HCT116 (cell line): Measurements from ENCODE around the gene PAX6. TPM values are rescaled to one million over a fixed set of nuclear protein-coding genes. Genes with fewer than 3 reads are reported as not detected.

Source experiments
- ATAC-seq: fragments of 200-7000 bp; cut with Tn5 transposase; 2 replicates; pipeline ENCODE4 v1.9.1; 2020; ENCODE audit warnings: mild to moderate bottlenecking, moderate library complexity
- BruUV-seq: library from RNA; stranded (reverse); fragments of 400-500 nt; replicated peaks from 2 replicates; lab custom pipeline; 2021; lab: Mats Ljungman, UMichigan
- CTCF ChIA-PET: fragments of 300-600 bp; sonication (Branson Sonifier 250); formaldehyde crosslinking; loops from one replicate; lab custom pipeline; 2021; ENCODE audit warnings: antibody characterized with exemption; lab: Charles Lee
- POLR2A ChIA-PET: fragments of 300-600, 350-600 bp; sonication (Branson Sonifier 250); formaldehyde crosslinking; loops from one replicate; lab custom pipeline; 2021; ENCODE audit warnings: antibody characterized with exemption; lab: Charles Lee
- RAD21 ChIA-PET, 2 experiments: fragments of 300-600 bp; sonication (Branson Sonifier 250); formaldehyde crosslinking; loops; one replicate each; lab custom pipeline; 2023; ENCODE audit warnings: low total read pairs in 2 of 2; ENCODE audit not compliant: uncharacterized antibody in 2 of 2, unreplicated experiment in 2 of 2, low non-redundant PET in 1 of 2; lab: Charles Lee
- DNase-seq: peaks from one replicate; pipeline ENCODE4 v3.0.0-alpha.2; 2010; ENCODE audit warnings: low read depth, low spot score
- H2AFZ ChIP-seq: fragments of 200-600 bp; shearing (Covaris generic), sonication (generic); 2 replicates; pipeline ENCODE4 v1.6.1; 2017; ENCODE audit warnings: low read depth, mixed run types, mixed read lengths, antibody characterized with exemption, low read length; ENCODE audit not compliant: poor library complexity, severe bottlenecking
- H3K27ac ChIP-seq: 2 replicates; pipeline ENCODE4 v1.5.1; 2012; ENCODE audit warnings: low read depth, low read length
- H3K27me3 ChIP-seq: fragments of 200-600 bp; sonication (generic); 2 replicates; pipeline ENCODE4 v1.6.1; 2016; ENCODE audit warnings: mixed run types, low read length, mixed read lengths; ENCODE audit not compliant: insufficient read depth
- H3K36me3 ChIP-seq, 2 experiments: fragments of 200-500 bp in 1 of 2; fragments of 200-600 bp in 1 of 2; sonication (Bioruptor generic) in 1 of 2; sonication (generic) in 1 of 2; 2 replicates each; pipeline versions ENCODE4 v1.5.1 to v1.6.1; 2014 to 2016; ENCODE audit warnings: low read length in 2 of 2, inconsistent platforms in 1 of 2, mixed read lengths in 1 of 2, mixed run types in 1 of 2; ENCODE audit not compliant: insufficient read depth in 2 of 2, control insufficient read depth in 1 of 2
- H3K4me1 ChIP-seq, 2 experiments: fragments of 200-600 bp in 1 of 2; sonication (generic) in 1 of 2; 2 replicates each; pipeline versions ENCODE4 v1.5.1 to v1.6.1; 2012 to 2017; ENCODE audit warnings: low read length in 2 of 2, inconsistent platforms in 1 of 2, mild to moderate bottlenecking in 1 of 2, mixed read lengths in 1 of 2, mixed run types in 1 of 2, moderate library complexity in 1 of 2; ENCODE audit not compliant: insufficient read depth in 2 of 2, control insufficient read depth in 1 of 2
- H3K4me2 ChIP-seq: fragments of 200-600 bp; sonication (generic); 2 replicates; pipeline ENCODE4 v1.6.1; 2017; ENCODE audit warnings: mixed run types, low read length, mixed read lengths
- H3K4me3 ChIP-seq, 2 experiments: fragments of 200-600 bp in 1 of 2; sonication (generic) in 1 of 2; replicated peaks in 1 of 2; 2 replicates each; pipeline ENCODE4 v1.5.1; 2011 to 2016; ENCODE audit warnings: low read length in 2 of 2, control low read depth in 1 of 2, low read depth in 1 of 2, mild to moderate bottlenecking in 1 of 2, mixed read lengths in 1 of 2, mixed run types in 1 of 2
- H3K79me2 ChIP-seq: fragments of 200-600 bp; sonication (generic); 2 replicates; pipeline ENCODE4 v1.6.1; 2017; ENCODE audit warnings: mild to moderate bottlenecking, mixed run types, low read length, moderate library complexity, mixed read lengths; ENCODE audit not compliant: insufficient read depth
- H3K9ac ChIP-seq: fragments of 200-600 bp; sonication (generic); 2 replicates; pipeline ENCODE4 v1.6.1; 2016; ENCODE audit warnings: low read length, mixed read lengths
- H3K9me2 ChIP-seq: fragments of 200-600 bp; sonication (generic), shearing (Covaris generic); 2 replicates; pipeline ENCODE4 v1.6.1; 2017; ENCODE audit warnings: mixed run types, mild to moderate bottlenecking, moderate library complexity; ENCODE audit not compliant: insufficient read depth
- H3K9me3 ChIP-seq, 2 experiments: fragments of 200-500 bp in 1 of 2; fragments of 200-600 bp in 1 of 2; sonication (Bioruptor generic) in 1 of 2; sonication (generic) in 1 of 2; 2 replicates each; pipeline ENCODE4 v1.6.1; 2014 to 2017; ENCODE audit warnings: low read length in 2 of 2, mixed read lengths in 2 of 2, inconsistent platforms in 1 of 2, low read depth in 1 of 2, mild to moderate bottlenecking in 1 of 2, mixed run types in 1 of 2, moderate library complexity in 1 of 2; ENCODE audit not compliant: control insufficient read depth in 1 of 2, insufficient read depth in 1 of 2
- H4K20me1 ChIP-seq: fragments of 200-600 bp; sonication (generic), shearing (Covaris generic); 2 replicates; pipeline ENCODE4 v1.6.1; 2017; ENCODE audit warnings: mixed run types, mild to moderate bottlenecking, moderate library complexity; ENCODE audit not compliant: insufficient read depth
- CBX3 ChIP-seq: IDR thresholded peaks from 2 replicates; pipeline ENCODE4 v1.6.1; 2012; ENCODE audit warnings: low read depth
- CEBPB ChIP-seq: IDR thresholded peaks from 2 replicates; pipeline ENCODE4 v1.6.1; 2012; ENCODE audit warnings: low read depth
- EGR1 ChIP-seq: IDR thresholded peaks from 2 replicates; pipeline ENCODE4 v1.6.1; 2012; ENCODE audit warnings: low read depth
- ELF1 ChIP-seq: IDR thresholded peaks from 2 replicates; pipeline ENCODE4 v1.6.1; 2012; ENCODE audit warnings: low read depth, borderline replicate concordance
- EZH2 ChIP-seq: fragments of 200-600 bp; sonication (generic); IDR thresholded peaks from 2 replicates; pipeline ENCODE4 v1.6.1; 2017; ENCODE audit warnings: antibody characterized with exemption, mixed run types
- EZH2phosphoT487 ChIP-seq: fragments of 200-600 bp; IDR thresholded peaks from 2 replicates; pipeline ENCODE4 v1.6.1; 2018; ENCODE audit warnings: antibody characterized with exemption, borderline replicate concordance
- JUND ChIP-seq: IDR thresholded peaks from 2 replicates; pipeline ENCODE4 v1.6.1; 2012
- POLR2A ChIP-seq: IDR thresholded peaks from 2 replicates; pipeline ENCODE4 v1.7.0; 2011; ENCODE audit warnings: borderline replicate concordance; ENCODE audit not compliant: insufficient read depth, insufficient read length; ENCODE audit errors: extremely low read depth
- POLR2AphosphoS5 ChIP-seq: IDR thresholded peaks from 2 replicates; pipeline ENCODE4 v1.6.1; 2011; ENCODE audit warnings: mild to moderate bottlenecking, low read depth, low read length, moderate library complexity
- SIN3A ChIP-seq: IDR thresholded peaks from 2 replicates; pipeline ENCODE4 v1.6.1; 2012; ENCODE audit warnings: low read depth
- SRF ChIP-seq: IDR thresholded peaks from 2 replicates; pipeline ENCODE4 v1.6.1; 2012; ENCODE audit warnings: low read depth
- YY1 ChIP-seq: IDR thresholded peaks from 2 replicates; pipeline ENCODE4 v1.6.1; 2011; ENCODE audit warnings: low read length, low read depth, moderate library complexity, mild to moderate bottlenecking; ENCODE audit not compliant: insufficient replicate concordance; ENCODE audit errors: extremely low read depth
- intact Hi-C: fragments of 100-400 bp; cut with micrococcal nuclease; formaldehyde crosslinking; loops from 2 replicates; pipeline ENCODE4 v1.10.0; 2022
- total RNA-seq: library from RNA; stranded (reverse); gene quantifications from one replicate; pipeline ENCODE4 v1.2.1, GENCODE V29; 2021; ENCODE audit not compliant: unreplicated experiment
- TF ChIP-seq, protein P1 (sequence below), 3 experiments: fragments of 200-600 bp in 1 of 3; sonication (generic) in 1 of 3; IDR thresholded peaks in 2 of 3; conservative IDR thresholded peaks in 1 of 3; 2 replicates each; pipeline ENCODE4 v1.5.1; 2012 to 2017; ENCODE audit warnings: low read depth in 2 of 3, low read length in 2 of 3, antibody characterized with exemption in 1 of 3, borderline replicate concordance in 1 of 3, control low read depth in 1 of 3, mild to moderate bottlenecking in 1 of 3, mixed read lengths in 1 of 3, mixed run types in 1 of 3, moderate library complexity in 1 of 3; ENCODE audit not compliant: insufficient read depth in 1 of 3
- TF ChIP-seq, protein P2 (sequence below): IDR thresholded peaks from 2 replicates; pipeline ENCODE4 v1.6.1; 2012
- TF ChIP-seq, protein P3 (sequence below): IDR thresholded peaks from 2 replicates; pipeline ENCODE4 v1.6.1; 2012

The PAX6 gene
- total RNA-seq, 1 experiment from 2014 or later, result 5.3 TPM

DNA sequence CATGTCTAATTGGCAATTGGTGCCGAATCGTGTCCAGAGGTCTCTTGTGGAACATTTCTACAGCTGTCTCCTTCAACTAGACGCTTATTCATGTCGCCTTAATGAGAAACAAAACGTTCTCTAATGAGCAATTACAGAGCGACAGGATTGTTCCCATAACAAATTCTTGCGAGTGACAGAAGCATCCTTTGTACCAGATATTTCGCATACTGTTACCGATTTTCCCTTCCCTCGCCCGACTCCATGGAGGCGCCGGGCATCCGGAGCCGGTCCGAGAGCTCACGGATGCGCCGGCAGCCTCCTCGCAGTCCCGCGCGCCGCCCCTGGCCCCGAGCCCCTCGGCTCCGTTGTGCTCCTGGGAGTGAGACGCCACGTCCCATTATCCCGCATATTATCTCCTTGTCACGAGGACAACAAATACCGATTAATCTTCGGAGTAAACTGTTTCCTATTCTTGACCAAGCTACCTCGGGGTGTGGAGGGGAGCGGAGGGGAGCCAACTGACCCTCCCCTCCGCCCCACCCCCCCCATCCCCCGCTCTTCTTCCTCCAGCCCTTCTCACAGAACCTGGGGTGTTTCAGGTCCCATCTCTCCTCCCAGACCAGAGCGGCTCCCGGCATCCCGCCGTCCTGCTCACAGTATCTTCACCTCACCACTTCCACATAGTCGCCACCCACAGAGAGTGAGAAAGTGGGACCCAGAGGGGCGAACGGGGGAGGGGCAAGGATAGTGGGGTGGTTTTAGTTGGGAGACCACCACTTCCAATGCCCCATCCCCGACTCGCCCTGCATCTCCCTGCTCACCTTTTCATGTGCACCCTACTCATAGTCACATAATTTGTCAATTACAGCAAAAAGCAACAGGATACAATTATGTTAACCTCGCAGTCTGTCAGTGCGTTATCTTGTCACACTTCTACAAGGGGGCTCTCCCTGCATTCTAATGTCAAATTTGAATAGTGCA is 11.4 kb downstream of the PAX6 start:
- intact Hi-C loops, result no loop called here
- TF ChIP-seq ELF1 (no peak), EZH2 (no peak)
- no peaks in the 10 kb centered on the region for H3K27me3 ChIP-seq
- H3K9me2 ChIP-seq, result no peaks in the 10 kb centered on the region
- H3K4me2 ChIP-seq, result no peak overlapping the region
- BruUV-seq, result no TSS peak
- H4K20me1 ChIP-seq, result no peaks in the 10 kb centered on the region
- ATAC-seq (no peak), DNase-seq (no peak)
- no peak overlapping the region for H3K9ac ChIP-seq
- H3K27ac ChIP-seq, result no peak overlapping the region
- no peaks in the 10 kb centered on the region; a peak in 1 of 4 replicates for H3K36me3 ChIP-seq
- no peaks in the 10 kb centered on the region for H3K4me1 ChIP-seq
- ChIA-PET CTCF (no interaction called here), RAD21 (interaction anchor here in 1 of 2 experiments (0.6 kb wide), 1 partner anchor 162 kb away, joined by 3 read pairs; no protein-coding TSS in a partner anchor), POLR2A (no interaction called here)
- H3K79me2 ChIP-seq, result no peaks in the 10 kb centered on the region
- H3K9me3 ChIP-seq, result no peaks in the 10 kb centered on the region
- no peak overlapping the region for H3K4me3 ChIP-seq
- H2AFZ ChIP-seq, result no peak overlapping the region

DNA sequence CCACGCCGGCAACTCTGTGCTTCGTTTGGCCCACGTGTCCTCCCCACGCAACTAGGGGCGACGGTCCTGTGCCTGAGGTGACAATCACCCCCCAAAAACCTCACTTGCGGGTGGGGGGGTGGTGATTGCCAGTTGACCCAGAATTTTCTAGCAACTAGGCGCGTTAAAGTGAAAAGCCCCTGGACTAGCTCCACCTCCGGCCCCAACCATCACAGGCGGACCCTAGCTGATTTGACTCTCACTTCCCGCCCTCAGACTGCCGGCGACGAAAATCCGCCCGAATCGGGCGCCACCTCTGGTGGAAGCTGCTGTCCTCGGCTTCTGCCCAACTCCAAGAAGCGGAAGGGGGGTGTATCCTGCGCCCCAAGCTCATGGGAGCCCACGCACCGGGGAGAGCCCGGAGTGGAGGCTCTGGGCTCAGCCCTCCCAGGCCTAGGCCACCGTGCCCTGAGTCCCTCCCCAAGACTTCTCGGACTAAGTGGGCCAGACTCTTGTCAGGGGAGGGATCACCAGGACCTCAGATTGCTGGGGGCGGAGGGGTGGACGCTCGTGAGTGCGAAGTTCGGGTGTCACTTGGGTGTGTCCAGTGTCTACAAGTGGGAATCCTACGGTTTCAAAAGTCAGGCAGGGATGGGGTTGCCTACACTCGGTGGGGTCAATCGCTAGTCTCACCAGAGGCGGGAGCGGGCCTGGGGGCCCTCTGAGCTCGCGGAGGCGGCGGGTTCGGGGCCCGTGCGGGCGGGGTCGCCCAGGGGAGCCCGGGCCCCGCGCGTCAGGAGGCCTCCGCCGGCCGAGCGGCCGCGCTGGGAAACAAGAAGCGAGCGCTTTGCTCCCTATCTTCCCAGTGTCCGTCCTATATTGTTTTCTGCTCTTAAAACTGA is 12.3 kb downstream of the PAX6 start:
- H3K27ac ChIP-seq, result no peak overlapping the region
- H3K9me2 ChIP-seq, result no peaks in the 10 kb centered on the region
- H3K4me1 ChIP-seq, result no peaks in the 10 kb centered on the region
- no peaks in the 10 kb centered on the region for H3K9me3 ChIP-seq
- no peaks in the 10 kb centered on the region for H3K27me3 ChIP-seq
- no TSS peak for BruUV-seq
- ChIA-PET CTCF (no interaction called here), RAD21 (no interaction called here), POLR2A (no interaction called here)
- intact Hi-C loops, result no loop called here
- no peak overlapping the region for H3K4me3 ChIP-seq
- no peak overlapping the region for H3K4me2 ChIP-seq
- ATAC-seq (no peak), DNase-seq (no peak)
- H3K79me2 ChIP-seq, result no peaks in the 10 kb centered on the region
- H2AFZ ChIP-seq, result no peak overlapping the region
- H4K20me1 ChIP-seq, result no peaks in the 10 kb centered on the region
- no peak overlapping the region for H3K9ac ChIP-seq
- no peaks in the 10 kb centered on the region; a peak in 1 of 4 replicates for H3K36me3 ChIP-seq
- TF ChIP-seq POLR2AphosphoS5, result no peak
- TF ChIP-seq EZH2phosphoT487, result no peak
- TF ChIP-seq, protein P1, sequence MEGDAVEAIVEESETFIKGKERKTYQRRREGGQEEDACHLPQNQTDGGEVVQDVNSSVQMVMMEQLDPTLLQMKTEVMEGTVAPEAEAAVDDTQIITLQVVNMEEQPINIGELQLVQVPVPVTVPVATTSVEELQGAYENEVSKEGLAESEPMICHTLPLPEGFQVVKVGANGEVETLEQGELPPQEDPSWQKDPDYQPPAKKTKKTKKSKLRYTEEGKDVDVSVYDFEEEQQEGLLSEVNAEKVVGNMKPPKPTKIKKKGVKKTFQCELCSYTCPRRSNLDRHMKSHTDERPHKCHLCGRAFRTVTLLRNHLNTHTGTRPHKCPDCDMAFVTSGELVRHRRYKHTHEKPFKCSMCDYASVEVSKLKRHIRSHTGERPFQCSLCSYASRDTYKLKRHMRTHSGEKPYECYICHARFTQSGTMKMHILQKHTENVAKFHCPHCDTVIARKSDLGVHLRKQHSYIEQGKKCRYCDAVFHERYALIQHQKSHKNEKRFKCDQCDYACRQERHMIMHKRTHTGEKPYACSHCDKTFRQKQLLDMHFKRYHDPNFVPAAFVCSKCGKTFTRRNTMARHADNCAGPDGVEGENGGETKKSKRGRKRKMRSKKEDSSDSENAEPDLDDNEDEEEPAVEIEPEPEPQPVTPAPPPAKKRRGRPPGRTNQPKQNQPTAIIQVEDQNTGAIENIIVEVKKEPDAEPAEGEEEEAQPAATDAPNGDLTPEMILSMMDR (IDR thresholded peaks at IDR 0.05 in 2 of 3, conservative IDR thresholded peaks at IDR 0.05 in 1 of 3; ENCODE audit: borderline replicate concordance in 1 of 3, insufficient read depth in 1 of 3, low read depth in 2 of 3, low read length in 2 of 3), result no peak
- TF ChIP-seq, protein P2, sequence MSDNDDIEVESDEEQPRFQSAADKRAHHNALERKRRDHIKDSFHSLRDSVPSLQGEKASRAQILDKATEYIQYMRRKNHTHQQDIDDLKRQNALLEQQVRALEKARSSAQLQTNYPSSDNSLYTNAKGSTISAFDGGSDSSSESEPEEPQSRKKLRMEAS, result no peak
- TF ChIP-seq YY1, result no peak
- no peak for TF ChIP-seq POLR2A
- no peak for TF ChIP-seq CBX3
- TF ChIP-seq SRF, result no peak
- TF ChIP-seq CEBPB, result no peak
- TF ChIP-seq JUND, result no peak
- no peak for TF ChIP-seq EGR1
- TF ChIP-seq, protein P3, sequence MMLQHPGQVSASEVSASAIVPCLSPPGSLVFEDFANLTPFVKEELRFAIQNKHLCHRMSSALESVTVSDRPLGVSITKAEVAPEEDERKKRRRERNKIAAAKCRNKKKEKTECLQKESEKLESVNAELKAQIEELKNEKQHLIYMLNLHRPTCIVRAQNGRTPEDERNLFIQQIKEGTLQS, result no peak
- no peak for TF ChIP-seq SIN3A
